Fibroblast of lung (primary cell): ENCODE data around the gene HIVEP3.

Experiments used
- CTCF ChIP-seq, 2 donors: IDR thresholded peaks in 1 of 2; conservative IDR thresholded peaks in 1 of 2; 1 replicate in 1 of 2; 2 replicates in 1 of 2; pipeline ENCODE4 v1.5.1; 2011 to 2012; ENCODE audit warnings: low read length in 2 of 2, control low read depth in 1 of 2, inconsistent platforms in 1 of 2, low read depth in 1 of 2, mild to moderate bottlenecking in 1 of 2
- EZH2 ChIP-seq: IDR thresholded peaks from 2 replicates; pipeline ENCODE4 v1.5.1; 2012; ENCODE audit warnings: low read length, control low read depth, mild to moderate bottlenecking; ENCODE audit errors: missing control alignments

- TF ChIP-seq CTCF (conservative IDR thresholded peaks at IDR 0.05 in 1 of 2, IDR thresholded peaks at IDR 0.05 in 1 of 2; ENCODE audit: low read depth in 1 of 2, low read length in 2 of 2) (no peak), EZH2 (no peak)
Observed at GRCh38 chr1:41882486-41882885, 36.2 kb downstream of the HIVEP3 start.
